G401 (cell line): Measurements from ENCODE around the gene PARD6G. TPM values are rescaled to one million over a fixed set of nuclear protein-coding genes. Genes with fewer than 3 reads are reported as not detected.

Source experiments
- DNase-seq: peaks from one replicate; pipeline ENCODE4 v3.0.0-alpha.2; 2015; ENCODE audit warnings: low spot score
- in situ Hi-C: cut with HindIII; loops from 2 replicates; pipeline ENCODE4 v1.10.0; 2016; ENCODE audit warnings: low sequenced_read_pairs, mixed read lengths
- total RNA-seq: library from RNA; depleted of rRNA; stranded (reverse); fragments of >200 nt; shearing (Covaris generic); gene quantifications from 2 replicates; pipeline ENCODE4 v1.2.3, GENCODE V29; 2014

The PARD6G gene
- total RNA-seq, 1 experiment from 2014 or later: 9.2 TPM

- no peak for DNase-seq
- in situ Hi-C loops: no loop called here
These were observed 85.4 kb downstream of the PARD6G start for GRCh38 chr18:80161781-80162417.

GRCh38 chr18:80159713-80160636 is 87.3 kb downstream of the PARD6G start:
- DNase-seq: no peak
- in situ Hi-C loops: no loop called here

- in situ Hi-C loops: no loop called here
- DNase-seq: no peak
These were observed 88.9 kb downstream of the PARD6G start for GRCh38 chr18:80158365-80158764.

DNA sequence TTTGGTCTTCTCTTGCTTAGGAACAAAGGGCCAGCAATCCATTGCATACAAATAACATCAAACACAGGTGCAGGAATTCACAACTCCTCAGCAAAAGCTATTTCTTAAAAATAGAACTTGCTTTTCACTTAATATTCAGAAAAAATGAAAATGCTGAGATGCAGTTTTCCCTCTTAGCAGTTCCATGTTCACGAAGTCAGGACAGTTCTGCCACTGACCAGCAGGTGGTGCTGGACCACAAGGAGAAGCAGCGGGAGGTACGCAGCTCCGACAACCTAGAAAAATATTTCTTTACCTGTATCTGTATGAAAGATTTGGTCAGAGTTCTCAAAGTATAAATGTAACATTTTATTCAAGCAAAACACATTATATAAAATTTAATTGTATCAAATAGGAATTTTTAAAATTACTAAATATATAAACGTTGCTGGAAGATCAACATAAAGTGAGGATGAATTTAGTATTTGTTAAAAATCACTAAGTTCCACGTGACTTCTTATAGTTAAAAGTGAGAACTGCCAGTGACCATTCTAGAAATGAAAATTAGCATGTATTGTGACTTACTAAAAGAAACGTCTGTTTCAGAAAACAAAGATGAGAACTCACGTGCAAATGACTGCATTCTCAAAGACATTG is 89.5 kb downstream of the PARD6G start:
- peak; percentile 76 for DNase-seq
- in situ Hi-C loops: no loop called here

- in situ Hi-C loops: no loop called here
- DNase-seq: peak; percentile 15
These were observed 93.0 kb downstream of the PARD6G start for GRCh38 chr18:80154293-80154692.

DNA sequence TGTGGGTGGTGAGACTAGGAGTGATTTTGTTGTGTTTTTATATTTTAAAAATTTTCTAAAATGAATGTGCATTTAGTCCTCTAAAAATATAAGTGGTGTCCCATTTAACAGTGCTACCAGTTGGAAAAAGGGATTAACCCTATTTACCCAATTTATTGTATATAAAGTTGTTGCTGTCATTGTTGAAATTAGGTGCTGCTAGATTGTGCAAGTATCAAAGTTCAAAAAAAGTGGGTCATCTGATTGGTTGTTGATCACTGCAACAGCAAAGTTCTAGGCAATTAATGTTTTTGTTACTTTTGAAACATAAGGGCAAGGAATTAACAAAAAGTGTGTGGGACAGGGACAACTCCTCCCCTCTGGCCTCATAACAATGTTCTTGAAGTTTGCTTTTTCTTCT is 97.6 kb downstream of the PARD6G start:
- in situ Hi-C loops: no loop called here
- DNase-seq: no peak

GRCh38 chr18:80148326-80149199 is 98.8 kb downstream of the PARD6G start:
- in situ Hi-C loops: no loop called here

DNA sequence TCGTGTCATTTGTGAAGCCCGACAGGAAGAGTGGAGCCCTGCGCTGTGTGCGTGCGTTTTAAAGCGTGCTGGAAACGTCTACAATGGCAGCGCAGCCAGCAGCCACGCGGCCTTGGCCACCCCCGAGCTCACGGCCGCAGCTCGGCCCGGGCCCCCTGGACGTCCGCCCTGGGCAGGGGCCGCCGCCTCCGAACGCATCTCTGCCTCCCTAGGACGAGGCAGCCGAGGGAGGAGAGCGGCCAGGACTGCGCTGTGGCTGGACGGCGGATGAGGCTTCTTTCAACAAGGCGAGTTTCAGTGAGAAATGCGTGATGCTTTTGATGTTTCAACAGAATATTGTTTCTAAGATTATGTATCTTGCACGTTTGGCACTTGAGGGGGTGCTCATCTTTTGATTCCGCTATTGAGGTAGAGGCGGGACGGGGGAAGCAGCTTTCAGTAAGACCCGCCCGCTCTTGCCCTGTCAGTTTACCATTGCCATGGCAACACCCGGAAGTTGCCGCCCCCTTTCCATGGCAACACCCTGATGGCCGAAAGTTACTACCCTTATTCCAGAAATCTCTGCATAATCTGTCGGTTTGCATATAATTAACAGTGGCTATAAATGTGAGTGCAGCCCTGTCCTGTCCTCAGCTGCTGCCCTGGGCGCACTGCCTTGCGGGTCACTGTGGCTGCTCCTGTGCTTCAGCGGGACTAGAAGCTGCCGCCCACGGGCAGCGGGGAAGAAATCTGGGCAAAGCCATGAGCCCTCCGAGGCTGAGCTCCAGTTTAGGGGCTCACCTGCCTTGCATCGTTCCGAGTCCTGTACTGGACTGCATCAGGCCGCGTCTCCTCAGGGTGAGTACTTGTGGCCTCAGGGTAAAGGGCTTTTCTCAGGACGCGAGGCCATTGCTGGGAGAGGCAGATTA is 99.6 kb downstream of the PARD6G start:
- in situ Hi-C loops: no loop called here
- peak; percentile 82 for DNase-seq

More at GRCh38 chr18:80148326-80149199, 98.8 kb downstream of the PARD6G start:
- DNase-seq: no peak

- peak; percentile 22 for DNase-seq
These were observed 100.3 kb downstream of the PARD6G start for GRCh38 chr18:80147037-80147417.

DNA sequence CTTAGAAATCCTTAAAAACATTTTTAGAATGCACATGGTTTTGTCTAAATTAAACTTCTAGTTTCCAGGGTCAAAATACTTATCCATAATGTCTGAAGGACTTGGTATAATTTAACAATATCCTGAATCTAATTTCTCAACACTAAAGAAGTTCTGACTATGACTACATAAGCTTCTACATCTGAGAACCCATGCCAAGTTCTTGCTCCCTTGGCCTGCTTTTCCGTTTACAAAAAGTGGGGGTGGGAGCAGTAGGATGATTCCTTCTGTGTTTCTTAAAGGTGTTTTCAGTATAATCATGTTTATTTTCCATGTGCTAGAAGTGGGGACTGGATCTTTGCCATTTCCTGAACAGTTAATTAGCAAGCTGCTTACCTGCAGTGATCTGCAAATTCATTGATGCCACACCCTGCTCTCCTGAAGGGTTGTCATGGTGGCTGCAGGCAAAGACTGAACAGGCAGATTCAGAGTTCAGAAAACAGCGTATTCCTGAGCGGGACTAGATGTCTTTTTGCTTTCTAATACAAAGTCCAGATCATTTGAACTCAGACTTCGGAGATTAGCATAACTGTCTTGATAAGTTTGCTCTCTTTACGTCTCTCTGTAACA is 102.0 kb downstream of the PARD6G start:
- DNase-seq: no peak
- in situ Hi-C loops: no loop called here

More at GRCh38 chr18:80147037-80147417, 100.3 kb downstream of the PARD6G start:
- in situ Hi-C loops: no loop called here

GRCh38 chr18:80143881-80144280 is 103.4 kb downstream of the PARD6G start:
- DNase-seq: no peak
- in situ Hi-C loops: no loop called here

DNA sequence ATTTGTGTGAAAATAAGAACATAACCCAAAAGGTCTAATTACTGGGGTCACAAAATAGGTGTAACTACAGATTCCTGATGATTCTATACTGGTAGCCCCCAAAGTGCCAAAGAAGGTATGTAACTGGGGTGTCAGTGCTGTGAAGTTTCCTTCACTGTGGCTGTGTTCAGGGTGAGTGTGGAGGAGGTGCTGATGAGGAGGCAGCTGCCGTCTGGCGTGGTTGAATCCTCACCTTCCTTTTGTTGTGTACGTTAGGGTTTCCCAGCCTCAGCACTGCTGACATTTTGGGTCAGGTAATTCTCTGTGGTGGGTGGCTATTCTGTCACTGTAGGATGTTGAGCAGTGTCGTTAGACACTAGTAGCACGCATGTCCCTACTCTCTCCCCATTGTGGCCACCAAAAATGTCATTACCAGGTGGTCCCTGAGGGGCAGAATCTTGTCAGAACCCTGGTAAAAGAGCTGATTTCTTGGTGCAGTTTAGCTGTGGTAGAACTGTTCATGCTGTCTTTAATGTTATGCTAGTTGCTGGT is 106.8 kb downstream of the PARD6G start:
- no peak for DNase-seq
- in situ Hi-C loops: no loop called here

GRCh38 chr18:80137976-80138375 is 109.3 kb downstream of the PARD6G start:
- in situ Hi-C loops: no loop called here
- DNase-seq: no peak

DNA sequence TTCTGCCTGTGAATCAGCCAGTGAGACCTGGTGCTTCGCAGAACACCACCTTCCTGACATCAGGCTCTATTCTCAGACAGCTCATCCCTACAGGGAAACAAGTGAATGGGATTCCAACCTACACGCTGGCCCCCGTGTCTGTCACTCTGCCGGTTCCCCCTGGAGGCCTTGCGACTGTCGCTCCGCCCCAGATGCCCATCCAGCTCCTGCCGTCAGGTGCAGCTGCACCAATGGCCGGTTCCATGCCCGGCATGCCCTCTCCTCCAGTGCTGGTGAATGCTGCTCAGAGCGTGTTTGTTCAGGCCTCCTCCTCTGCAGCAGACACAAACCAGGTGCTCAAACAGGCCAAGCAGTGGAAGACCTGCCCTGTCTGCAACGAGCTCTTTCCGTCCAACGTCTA is 110.2 kb downstream of the PARD6G start:
- in situ Hi-C loops: no loop called here
- DNase-seq: no peak

DNA sequence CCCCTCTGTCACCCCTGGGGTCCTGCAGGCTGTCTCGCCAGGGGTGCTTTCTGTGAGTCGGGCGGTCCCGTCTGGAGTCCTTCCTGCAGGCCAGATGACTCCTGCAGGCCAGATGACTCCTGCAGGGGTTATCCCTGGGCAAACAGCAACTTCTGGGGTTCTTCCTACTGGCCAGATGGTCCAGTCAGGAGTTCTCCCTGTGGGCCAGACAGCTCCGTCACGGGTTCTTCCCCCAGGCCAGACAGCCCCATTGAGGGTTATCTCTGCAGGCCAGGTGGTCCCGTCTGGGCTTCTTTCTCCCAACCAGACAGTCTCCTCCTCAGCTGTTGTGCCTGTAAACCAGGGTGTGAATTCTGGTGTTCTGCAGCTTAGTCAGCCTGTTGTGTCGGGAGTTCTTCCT is 110.6 kb downstream of the PARD6G start:
- in situ Hi-C loops: no loop called here
- no peak for DNase-seq

GRCh38 chr18:80135136-80135535 is 112.2 kb downstream of the PARD6G start:
- in situ Hi-C loops: no loop called here
- DNase-seq: no peak

DNA sequence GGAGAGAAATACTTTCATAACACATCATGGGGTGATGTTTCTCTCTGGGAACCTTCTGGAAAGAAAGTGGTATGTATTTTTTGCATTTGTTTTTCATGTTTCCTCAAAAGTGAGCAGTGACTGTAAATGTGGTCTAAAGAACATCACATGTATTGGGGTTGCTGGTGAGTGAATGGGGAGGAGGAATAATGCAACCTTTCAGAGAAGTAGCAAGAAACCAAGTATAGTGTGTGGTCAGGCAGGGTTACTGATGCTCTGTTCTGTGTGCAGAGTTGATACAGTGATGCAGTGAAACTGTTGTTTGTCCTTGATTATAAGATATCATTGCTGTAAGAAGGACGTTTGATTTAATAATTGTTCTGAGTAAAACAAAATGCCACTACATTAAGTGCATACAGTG is 114.2 kb downstream of the PARD6G start:
- no peak for DNase-seq
- in situ Hi-C loops: no loop called here
